LHCN-M2 (cell line): ENCODE measurements around the gene YPEL3. TPM values are rescaled to one million over a fixed set of nuclear protein-coding genes. Genes with fewer than 3 reads are reported as not detected.
A peak's percentile ranks its signal among the peaks of the same experiment; 100 is the strongest.

ENCODE experiments used
- DNase-seq: peaks from one replicate; pipeline ENCODE4 v3.0.0-alpha.2; 2012; ENCODE audit warnings: low read depth
- total RNA-seq: library from RNA; depleted of rRNA; stranded (reverse); fragments of >200 nt; gene quantifications from 2 replicates; pipeline ENCODE4 v1.2.3, GENCODE V29; 2014; rRNA removed

Gene YPEL3
- total RNA-seq, 1 experiment from 2014 or later: 14.2 TPM

- DNase-seq: peak; percentile 58
These were observed 44.5 kb downstream of the YPEL3 start for GRCh38 chr16:30051518-30051917.

GRCh38 chr16:30049871-30050270 lies 46.1 kb downstream of the YPEL3 start:
- DNase-seq: no peak

GRCh38 chr16:30046588-30046987 lies 49.4 kb downstream of the YPEL3 start:
- DNase-seq: no peak

GRCh38 chr16:30046178-30046577 lies 49.8 kb downstream of the YPEL3 start:
- DNase-seq: no peak

Other genes starting within 250 kb of the YPEL3 start
- 75.5 and 89.7 TPM in 2 replicates for gene CDIPT, start 233.0 kb downstream of the YPEL3 start, total RNA-seq
- 10.9 and 15.2 TPM in 2 replicates for gene SEZ6L2, start 196.7 kb downstream of the YPEL3 start, total RNA-seq
- 5.0 and 8.9 TPM in 2 replicates for gene ASPHD1, start 195.7 kb downstream of the YPEL3 start, total RNA-seq
- 12.2 and 18.3 TPM in 2 replicates for gene KCTD13, start 170.0 kb downstream of the YPEL3 start, total RNA-seq
- gene TMEM219, start 134.1 kb downstream of the YPEL3 start, total RNA-seq: 79.7 and 91.0 TPM in 2 replicates
- 87.7 and 93.3 TPM in 2 replicates for gene TAOK2, start 122.3 kb downstream of the YPEL3 start, total RNA-seq
- gene HIRIP3, start 100.6 kb downstream of the YPEL3 start, total RNA-seq: 12.2 and 22.4 TPM in 2 replicates
- 116 and 194 TPM in 2 replicates for gene INO80E, start 100.0 kb downstream of the YPEL3 start, total RNA-seq
- not detected in 2 replicates for gene DOC2A, start 85.2 kb downstream of the YPEL3 start, total RNA-seq
- gene C16orf92, start 73.0 kb downstream of the YPEL3 start, total RNA-seq: not detected in 2 replicates
- not detected in 2 replicates for gene TLCD3B, start 64.9 kb downstream of the YPEL3 start, total RNA-seq
- gene ALDOA, start 30.5 kb downstream of the YPEL3 start, total RNA-seq: 2,146 and 2,472 TPM in 2 replicates
- gene PPP4C, start 20.2 kb downstream of the YPEL3 start, total RNA-seq: 142 and 154 TPM in 2 replicates
- 0.29 and 1.5 TPM in 2 replicates for gene TBX6, start 4.3 kb downstream of the YPEL3 start, total RNA-seq
- 0.83 and 1.0 TPM in 2 replicates for gene GDPD3, start 17.3 kb upstream of the YPEL3 start, total RNA-seq
- gene MAPK3, start 27.0 kb upstream of the YPEL3 start, total RNA-seq: 37.5 and 46.3 TPM in 2 replicates
- gene CORO1A, start 87.4 kb upstream of the YPEL3 start, total RNA-seq: 5.0 and 6.7 TPM in 2 replicates
- gene BOLA2B, start 97.5 kb upstream of the YPEL3 start, total RNA-seq: 257 and 647 TPM in 2 replicates
- 40.2 and 49.2 TPM in 2 replicates for gene SLX1A, start 97.7 kb upstream of the YPEL3 start, total RNA-seq
- 2.6 and 5.4 TPM in 2 replicates for gene SULT1A3, start 103.0 kb upstream of the YPEL3 start, total RNA-seq
- gene NPIPB13, start 152.3 kb upstream of the YPEL3 start, total RNA-seq: 0.57 and 0.58 TPM in 2 replicates